Cardiac muscle cell (in vitro differentiated cells and primary cell): ENCODE results near the gene KIF17. TPM values are rescaled to one million over a fixed set of nuclear protein-coding genes. Genes with fewer than 3 reads are reported as not detected.
A peak's percentile ranks its signal among the peaks of the same experiment; 100 is the strongest.

Experiments
- DNase-seq, 2 donors: peaks; one replicate each; pipeline versions ENCODE4 v3.0.0 to v3.0.0-alpha.2; 2010 to 2017; ENCODE audit warnings: low read depth in 1 of 2, low spot score in 1 of 2
- H3K27ac ChIP-seq: fragments of 200-600 bp; sonication (generic); 2 replicates; pipeline ENCODE4 v1.5.1; 2016
- H3K27me3 ChIP-seq: fragments of 200-600 bp; sonication (generic); 2 replicates; pipeline ENCODE4 v1.6.0; 2016; ENCODE audit warnings: control low read depth
- H3K36me3 ChIP-seq: fragments of 200-600 bp; sonication (generic); 2 replicates; pipeline ENCODE4 v1.5.1; 2016; ENCODE audit warnings: control low read depth
- H3K4me1 ChIP-seq: fragments of 200-600 bp; sonication (generic); 2 replicates; pipeline ENCODE4 v1.8.1; 2017; ENCODE audit warnings: low read depth, mild to moderate bottlenecking, mixed run types
- H3K4me3 ChIP-seq: fragments of 200-600 bp; sonication (generic); 2 replicates; pipeline ENCODE4 v1.5.1; 2016; ENCODE audit warnings: mild to moderate bottlenecking
- H3K9me3 ChIP-seq: fragments of 200-600 bp; sonication (generic); 2 replicates; pipeline ENCODE4 v1.5.1; 2017; ENCODE audit warnings: low read depth, mild to moderate bottlenecking, control low read depth
- polyA plus RNA-seq: library from polyadenylated mRNA; unstranded; fragments of >200 nt; fragmentation: Nextera tagmentation; extraction: Ambion mirVana; gene quantifications from 2 replicates; pipeline ENCODE4 v1.2.1, GENCODE V29; 2016
- total RNA-seq: library from RNA; depleted of rRNA; stranded (reverse); fragments of >200 nt; gene quantifications from 2 replicates; pipeline ENCODE4 v1.2.3, GENCODE V29; 2016
- TF ChIP-seq, protein P1 (sequence below): IDR thresholded peaks from 2 replicates; pipeline ENCODE4 v1.5.1; 2012; ENCODE audit warnings: low read depth, mild to moderate bottlenecking, low read length

KIF17 gene
- total and polyA plus RNA-seq, 2 experiments from 2014 or later, result 1.1 to 15.0 TPM

GRCh38 chr1:20726932-20727745 is 9.3 kb upstream of the KIF17 start:
- TF ChIP-seq, protein P1, sequence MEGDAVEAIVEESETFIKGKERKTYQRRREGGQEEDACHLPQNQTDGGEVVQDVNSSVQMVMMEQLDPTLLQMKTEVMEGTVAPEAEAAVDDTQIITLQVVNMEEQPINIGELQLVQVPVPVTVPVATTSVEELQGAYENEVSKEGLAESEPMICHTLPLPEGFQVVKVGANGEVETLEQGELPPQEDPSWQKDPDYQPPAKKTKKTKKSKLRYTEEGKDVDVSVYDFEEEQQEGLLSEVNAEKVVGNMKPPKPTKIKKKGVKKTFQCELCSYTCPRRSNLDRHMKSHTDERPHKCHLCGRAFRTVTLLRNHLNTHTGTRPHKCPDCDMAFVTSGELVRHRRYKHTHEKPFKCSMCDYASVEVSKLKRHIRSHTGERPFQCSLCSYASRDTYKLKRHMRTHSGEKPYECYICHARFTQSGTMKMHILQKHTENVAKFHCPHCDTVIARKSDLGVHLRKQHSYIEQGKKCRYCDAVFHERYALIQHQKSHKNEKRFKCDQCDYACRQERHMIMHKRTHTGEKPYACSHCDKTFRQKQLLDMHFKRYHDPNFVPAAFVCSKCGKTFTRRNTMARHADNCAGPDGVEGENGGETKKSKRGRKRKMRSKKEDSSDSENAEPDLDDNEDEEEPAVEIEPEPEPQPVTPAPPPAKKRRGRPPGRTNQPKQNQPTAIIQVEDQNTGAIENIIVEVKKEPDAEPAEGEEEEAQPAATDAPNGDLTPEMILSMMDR, result no peak
- no peaks in the 10 kb centered on the region for H3K9me3 ChIP-seq
- no peak for DNase-seq
- H3K27me3 ChIP-seq, result peaks cover 25% of the 10 kb centered on the region
- no peak overlapping the region for H3K27ac ChIP-seq
- no peaks in the 10 kb centered on the region for H3K36me3 ChIP-seq
- no peaks in the 10 kb centered on the region for H3K4me1 ChIP-seq
- H3K4me3 ChIP-seq, result no peak overlapping the region

DNA sequence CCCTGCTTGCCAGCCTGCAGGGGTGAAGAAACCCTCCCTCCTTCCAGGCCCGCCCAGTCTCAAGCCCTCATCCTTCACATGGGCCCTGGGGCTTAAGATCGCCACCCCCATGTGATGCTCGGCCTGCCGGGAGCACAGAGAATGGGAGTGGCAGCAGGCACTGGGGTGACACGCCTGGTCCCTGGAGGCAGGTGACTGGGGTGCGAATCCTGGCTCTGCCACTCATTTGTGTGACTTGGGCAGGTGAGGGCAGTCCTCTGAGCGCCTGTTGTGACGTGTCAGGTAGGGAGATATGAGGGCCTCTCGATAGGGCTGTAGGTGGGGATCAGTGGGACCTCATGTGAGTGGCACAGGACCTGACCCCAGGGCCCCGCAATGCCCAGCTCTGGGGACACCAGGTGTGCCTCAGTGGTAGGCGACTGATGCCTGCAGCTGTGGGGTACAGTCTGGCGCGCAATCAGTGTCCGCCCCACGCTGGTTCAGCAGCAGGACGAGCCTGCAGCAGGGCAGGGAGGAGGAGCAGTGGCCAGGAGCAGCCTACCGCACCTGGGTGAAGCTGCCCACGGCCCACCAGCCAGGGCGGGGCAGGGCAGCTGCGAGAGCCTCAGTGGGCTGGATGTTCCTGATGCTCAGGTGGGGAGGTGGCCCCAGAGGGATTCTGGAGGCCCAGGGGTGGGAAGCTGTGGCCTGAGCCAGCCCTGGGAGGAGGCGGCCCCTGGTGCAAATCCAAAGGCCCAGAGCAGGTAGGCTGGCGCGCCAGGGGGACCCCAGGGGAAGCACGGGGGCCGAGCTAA is 8.5 kb upstream of the KIF17 start:
- no peak overlapping the region for H3K27ac ChIP-seq
- H3K4me3 ChIP-seq, result no peak overlapping the region
- H3K36me3 ChIP-seq, result no peaks in the 10 kb centered on the region
- peaks cover 21% of the 10 kb centered on the region for H3K27me3 ChIP-seq
- H3K9me3 ChIP-seq, result no peaks in the 10 kb centered on the region
- H3K4me1 ChIP-seq, result no peaks in the 10 kb centered on the region
- no peak for DNase-seq
- TF ChIP-seq, protein P1, result no peak

DNA sequence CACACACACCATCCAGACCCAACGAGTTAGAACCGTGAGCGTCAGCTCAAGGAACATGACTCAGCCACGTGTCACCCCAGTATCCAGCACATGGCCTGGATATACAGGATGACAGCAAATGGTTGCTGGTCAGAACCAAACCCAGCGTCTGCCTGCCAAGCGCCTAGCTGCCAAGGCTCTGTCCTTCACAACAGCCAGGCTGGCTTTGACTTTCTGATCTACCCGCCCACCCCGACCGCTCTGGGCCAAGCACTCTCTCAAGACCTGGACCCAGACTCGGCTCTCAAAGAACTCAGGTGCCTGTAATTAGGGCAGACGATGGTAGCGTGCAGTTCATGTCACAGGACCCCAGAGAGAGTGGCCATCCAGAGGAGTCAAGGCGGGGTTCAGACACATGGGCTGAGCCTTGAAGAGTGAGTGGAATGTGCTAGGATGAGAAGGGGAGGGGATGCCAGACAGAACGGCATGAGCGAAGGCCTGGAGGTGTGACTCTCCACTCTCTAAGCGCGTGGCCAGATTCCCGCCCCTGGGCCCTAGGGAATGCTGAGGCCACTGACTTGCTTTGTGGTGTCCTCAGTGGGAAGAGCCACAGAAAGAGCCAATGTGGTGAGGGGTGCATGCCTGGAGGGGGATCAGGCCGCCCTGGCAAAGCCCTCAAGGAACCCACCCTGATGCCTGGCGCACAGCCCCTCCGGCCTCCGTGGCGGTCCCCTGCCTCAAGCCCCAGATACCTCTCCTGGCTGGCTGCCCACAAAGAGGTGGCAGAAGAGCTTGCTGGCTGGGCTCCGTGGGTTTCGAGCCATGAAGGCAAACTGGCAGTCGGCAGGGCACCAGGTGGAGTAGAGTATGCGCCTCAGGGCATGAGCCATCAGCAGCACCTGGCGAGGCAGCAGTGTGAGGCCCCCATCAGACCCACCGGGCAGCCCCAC is 7.6 kb upstream of the KIF17 start:
- TF ChIP-seq, protein P1, result no peak
- Histone ChIP-seq H3K27ac (no peak overlapping the region), H3K36me3 (no peaks in the 10 kb centered on the region), H3K27me3 (peaks cover 12% of the 10 kb centered on the region), H3K4me3 (no peak overlapping the region), H3K4me1 (no peaks in the 10 kb centered on the region), H3K9me3 (no peaks in the 10 kb centered on the region)
- DNase-seq, result peak in 1 of 2 donors; percentile 25

- no peak overlapping the region for H3K27ac ChIP-seq
- no peak for DNase-seq
- H3K4me3 ChIP-seq, result no peak overlapping the region
- no peaks in the 10 kb centered on the region for H3K4me1 ChIP-seq
- no peaks in the 10 kb centered on the region for H3K9me3 ChIP-seq
- TF ChIP-seq, protein P1, result no peak
- peaks cover 9% of the 10 kb centered on the region for H3K27me3 ChIP-seq
- H3K36me3 ChIP-seq, result no peaks in the 10 kb centered on the region
Observed at GRCh38 chr1:20724364-20725188, 6.8 kb upstream of the KIF17 start.
